HL-60 (cell line): ENCODE data around the gene SECISBP2L.

ENCODE experiments used
- POLR2AphosphoS5 ChIP-seq: IDR thresholded peaks from 2 replicates; pipeline ENCODE4 v1.6.1; 2012; ENCODE audit warnings: low read depth
- TF ChIP-seq, protein P1 (sequence below): IDR thresholded peaks from 2 replicates; pipeline ENCODE4 v1.6.1; 2012; ENCODE audit warnings: low read depth; ENCODE audit not compliant: insufficient replicate concordance
- TF ChIP-seq, protein P2 (sequence below): IDR thresholded peaks from one replicate; pipeline ENCODE4 v1.5.1; 2011; ENCODE audit warnings: low read length, control low read depth, inconsistent platforms; ENCODE audit not compliant: insufficient read depth

DNA sequence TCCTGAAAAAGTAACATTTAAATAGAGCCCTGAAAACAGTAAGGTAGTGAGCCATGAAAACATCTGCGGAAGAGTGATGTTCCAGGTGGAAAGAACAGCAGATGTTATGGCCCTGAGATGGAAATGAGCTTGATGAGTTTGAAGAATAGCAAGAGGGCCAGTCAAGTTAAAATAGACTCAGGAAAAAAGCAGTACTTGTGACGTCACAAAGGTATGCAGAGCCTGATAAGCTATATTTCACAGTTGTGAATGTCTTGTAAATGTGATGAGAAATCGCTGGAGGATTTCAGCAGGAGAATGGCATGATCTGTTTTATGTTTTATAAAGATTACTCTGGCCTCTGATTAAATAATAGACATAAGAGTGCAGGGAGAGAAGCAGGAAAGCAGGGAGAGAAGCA lies 18.6 kb upstream of the SECISBP2L start:
- TF ChIP-seq, protein P1, sequence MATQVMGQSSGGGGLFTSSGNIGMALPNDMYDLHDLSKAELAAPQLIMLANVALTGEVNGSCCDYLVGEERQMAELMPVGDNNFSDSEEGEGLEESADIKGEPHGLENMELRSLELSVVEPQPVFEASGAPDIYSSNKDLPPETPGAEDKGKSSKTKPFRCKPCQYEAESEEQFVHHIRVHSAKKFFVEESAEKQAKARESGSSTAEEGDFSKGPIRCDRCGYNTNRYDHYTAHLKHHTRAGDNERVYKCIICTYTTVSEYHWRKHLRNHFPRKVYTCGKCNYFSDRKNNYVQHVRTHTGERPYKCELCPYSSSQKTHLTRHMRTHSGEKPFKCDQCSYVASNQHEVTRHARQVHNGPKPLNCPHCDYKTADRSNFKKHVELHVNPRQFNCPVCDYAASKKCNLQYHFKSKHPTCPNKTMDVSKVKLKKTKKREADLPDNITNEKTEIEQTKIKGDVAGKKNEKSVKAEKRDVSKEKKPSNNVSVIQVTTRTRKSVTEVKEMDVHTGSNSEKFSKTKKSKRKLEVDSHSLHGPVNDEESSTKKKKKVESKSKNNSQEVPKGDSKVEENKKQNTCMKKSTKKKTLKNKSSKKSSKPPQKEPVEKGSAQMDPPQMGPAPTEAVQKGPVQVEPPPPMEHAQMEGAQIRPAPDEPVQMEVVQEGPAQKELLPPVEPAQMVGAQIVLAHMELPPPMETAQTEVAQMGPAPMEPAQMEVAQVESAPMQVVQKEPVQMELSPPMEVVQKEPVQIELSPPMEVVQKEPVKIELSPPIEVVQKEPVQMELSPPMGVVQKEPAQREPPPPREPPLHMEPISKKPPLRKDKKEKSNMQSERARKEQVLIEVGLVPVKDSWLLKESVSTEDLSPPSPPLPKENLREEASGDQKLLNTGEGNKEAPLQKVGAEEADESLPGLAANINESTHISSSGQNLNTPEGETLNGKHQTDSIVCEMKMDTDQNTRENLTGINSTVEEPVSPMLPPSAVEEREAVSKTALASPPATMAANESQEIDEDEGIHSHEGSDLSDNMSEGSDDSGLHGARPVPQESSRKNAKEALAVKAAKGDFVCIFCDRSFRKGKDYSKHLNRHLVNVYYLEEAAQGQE, result no peak
- no peak for TF ChIP-seq POLR2AphosphoS5
- TF ChIP-seq, protein P2, sequence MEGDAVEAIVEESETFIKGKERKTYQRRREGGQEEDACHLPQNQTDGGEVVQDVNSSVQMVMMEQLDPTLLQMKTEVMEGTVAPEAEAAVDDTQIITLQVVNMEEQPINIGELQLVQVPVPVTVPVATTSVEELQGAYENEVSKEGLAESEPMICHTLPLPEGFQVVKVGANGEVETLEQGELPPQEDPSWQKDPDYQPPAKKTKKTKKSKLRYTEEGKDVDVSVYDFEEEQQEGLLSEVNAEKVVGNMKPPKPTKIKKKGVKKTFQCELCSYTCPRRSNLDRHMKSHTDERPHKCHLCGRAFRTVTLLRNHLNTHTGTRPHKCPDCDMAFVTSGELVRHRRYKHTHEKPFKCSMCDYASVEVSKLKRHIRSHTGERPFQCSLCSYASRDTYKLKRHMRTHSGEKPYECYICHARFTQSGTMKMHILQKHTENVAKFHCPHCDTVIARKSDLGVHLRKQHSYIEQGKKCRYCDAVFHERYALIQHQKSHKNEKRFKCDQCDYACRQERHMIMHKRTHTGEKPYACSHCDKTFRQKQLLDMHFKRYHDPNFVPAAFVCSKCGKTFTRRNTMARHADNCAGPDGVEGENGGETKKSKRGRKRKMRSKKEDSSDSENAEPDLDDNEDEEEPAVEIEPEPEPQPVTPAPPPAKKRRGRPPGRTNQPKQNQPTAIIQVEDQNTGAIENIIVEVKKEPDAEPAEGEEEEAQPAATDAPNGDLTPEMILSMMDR, result no peak
